Body of pancreas (tissue), 4 donors: ENCODE data around the gene SOAT2.

Source experiments
- POLR2A ChIP-seq, 3 donors: fragments of 450-650 bp; IDR thresholded peaks; one replicate each; pipeline ENCODE4 v1.6.1; 2016; ENCODE audit warnings: antibody characterized with exemption in 3 of 3, mild to moderate bottlenecking in 2 of 3
- TF ChIP-seq, protein P1 (sequence below), 7 experiments: fragments of 450-650 bp in 4 of 7; fragments of 200-600 bp in 3 of 7; sonication (generic) in 3 of 7; IDR thresholded peaks; one replicate each; pipeline ENCODE4 v1.5.1; 2016 to 2019; ENCODE audit warnings: antibody characterized with exemption in 7 of 7

DNA sequence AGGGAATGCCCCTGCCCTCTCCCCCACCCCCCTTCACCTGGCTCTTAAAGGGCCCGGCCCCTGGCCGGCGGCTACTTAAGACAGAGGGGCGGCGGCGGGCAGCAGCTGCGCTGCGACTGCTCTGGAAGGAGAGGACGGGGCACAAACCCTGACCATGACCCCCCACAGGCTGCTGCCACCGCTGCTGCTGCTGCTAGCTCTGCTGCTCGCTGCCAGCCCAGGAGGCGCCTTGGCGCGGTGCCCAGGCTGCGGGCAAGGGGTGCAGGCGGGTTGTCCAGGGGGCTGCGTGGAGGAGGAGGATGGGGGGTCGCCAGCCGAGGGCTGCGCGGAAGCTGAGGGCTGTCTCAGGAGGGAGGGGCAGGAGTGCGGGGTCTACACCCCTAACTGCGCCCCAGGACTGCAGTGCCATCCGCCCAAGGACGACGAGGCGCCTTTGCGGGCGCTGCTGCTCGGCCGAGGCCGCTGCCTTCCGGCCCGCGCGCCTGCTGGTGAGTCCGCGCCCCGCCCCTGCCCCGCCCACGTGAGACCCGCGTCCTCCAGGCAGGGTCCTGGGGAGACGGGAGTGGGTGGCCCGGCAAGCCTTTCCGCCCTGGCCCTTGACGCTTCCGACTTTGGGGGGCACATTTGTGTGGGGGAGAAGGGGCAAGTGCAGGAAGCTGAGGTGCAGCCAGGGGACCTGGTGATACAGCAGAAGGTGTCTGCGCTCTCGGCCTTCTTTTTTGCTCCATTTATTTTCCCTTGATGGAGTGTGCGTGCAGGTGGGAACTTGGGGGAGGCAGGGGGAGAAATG, 5.5 kb upstream of the SOAT2 start, which contains the start of gene IGFBP6:
- TF ChIP-seq, protein P1, sequence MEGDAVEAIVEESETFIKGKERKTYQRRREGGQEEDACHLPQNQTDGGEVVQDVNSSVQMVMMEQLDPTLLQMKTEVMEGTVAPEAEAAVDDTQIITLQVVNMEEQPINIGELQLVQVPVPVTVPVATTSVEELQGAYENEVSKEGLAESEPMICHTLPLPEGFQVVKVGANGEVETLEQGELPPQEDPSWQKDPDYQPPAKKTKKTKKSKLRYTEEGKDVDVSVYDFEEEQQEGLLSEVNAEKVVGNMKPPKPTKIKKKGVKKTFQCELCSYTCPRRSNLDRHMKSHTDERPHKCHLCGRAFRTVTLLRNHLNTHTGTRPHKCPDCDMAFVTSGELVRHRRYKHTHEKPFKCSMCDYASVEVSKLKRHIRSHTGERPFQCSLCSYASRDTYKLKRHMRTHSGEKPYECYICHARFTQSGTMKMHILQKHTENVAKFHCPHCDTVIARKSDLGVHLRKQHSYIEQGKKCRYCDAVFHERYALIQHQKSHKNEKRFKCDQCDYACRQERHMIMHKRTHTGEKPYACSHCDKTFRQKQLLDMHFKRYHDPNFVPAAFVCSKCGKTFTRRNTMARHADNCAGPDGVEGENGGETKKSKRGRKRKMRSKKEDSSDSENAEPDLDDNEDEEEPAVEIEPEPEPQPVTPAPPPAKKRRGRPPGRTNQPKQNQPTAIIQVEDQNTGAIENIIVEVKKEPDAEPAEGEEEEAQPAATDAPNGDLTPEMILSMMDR (IDR thresholded peaks at IDR 0.05) = peak in 4 of 7 experiments; percentile 9 to 34 (median 22)
- peak; percentile 12 to 49 (median 33) for TF ChIP-seq POLR2A (IDR thresholded peaks at IDR 0.05)
